OCI-LY7 (cell line): ENCODE measurements around the gene COX20. TPM values are rescaled to one million over a fixed set of nuclear protein-coding genes. Genes with fewer than 3 reads are reported as not detected.

Experiments
- BruUV-seq: library from RNA; stranded (reverse); fragments of 400-500 nt; replicated peaks from 2 replicates; lab custom pipeline; 2021; lab: Mats Ljungman, UMichigan
- CTCF ChIA-PET: fragments of 300-600 bp; sonication (Branson Sonifier 250); formaldehyde crosslinking; loops from one replicate; lab custom pipeline; 2022; ENCODE audit warnings: antibody characterized with exemption; ENCODE audit not compliant: unreplicated experiment; lab: Charles Lee
- POLR2A ChIA-PET: fragments of 300-600 bp; sonication (Branson Sonifier 250); formaldehyde crosslinking; loops from one replicate; lab custom pipeline; 2022; ENCODE audit warnings: antibody characterized with exemption; lab: Charles Lee
- DNase-seq: peaks from one replicate; pipeline ENCODE4 v3.0.0-alpha.2; 2015; ENCODE audit warnings: low spot score
- H2AFZ ChIP-seq: fragments of 200-600 bp; sonication (generic), shearing (Covaris generic); 2 replicates; pipeline ENCODE4 v1.6.1; 2014; ENCODE audit warnings: mild to moderate bottlenecking, antibody characterized with exemption, low read length, moderate library complexity
- H3K27ac ChIP-seq: fragments of 200-600 bp; sonication (generic); 2 replicates; pipeline ENCODE4 v1.5.1; 2014; ENCODE audit warnings: mixed run types, low read depth, mild to moderate bottlenecking, moderate library complexity, low read length, inconsistent platforms; ENCODE audit not compliant: poor library complexity, severe bottlenecking
- H3K36me3 ChIP-seq: fragments of 200-600 bp; sonication (generic); 2 replicates; pipeline ENCODE4 v1.6.1; 2014; ENCODE audit warnings: mild to moderate bottlenecking, antibody characterized with exemption, low read length, moderate library complexity, mixed read lengths; ENCODE audit not compliant: insufficient read depth
- H3K4me1 ChIP-seq: fragments of 200-600 bp; sonication (generic); 2 replicates; pipeline ENCODE4 v1.5.1; 2014; ENCODE audit warnings: mild to moderate bottlenecking, low read length; ENCODE audit not compliant: insufficient read depth, poor library complexity, severe bottlenecking
- H3K4me2 ChIP-seq: fragments of 200-600 bp; sonication (generic); 2 replicates; pipeline ENCODE4 v1.6.1; 2014; ENCODE audit warnings: mild to moderate bottlenecking, low read length
- H3K4me3 ChIP-seq: fragments of 200-600 bp; sonication (generic); 2 replicates; pipeline ENCODE4 v1.5.1; 2014; ENCODE audit warnings: mild to moderate bottlenecking, low read depth, low read length; ENCODE audit not compliant: poor library complexity, severe bottlenecking
- H3K79me2 ChIP-seq: fragments of 200-600 bp; sonication (generic); 2 replicates; pipeline ENCODE4 v1.6.1; 2016; ENCODE audit warnings: low read depth, mild to moderate bottlenecking, low read length, moderate library complexity, mixed read lengths; ENCODE audit not compliant: insufficient read depth
- H3K9me2 ChIP-seq: fragments of 200-600 bp; sonication (generic); 2 replicates; pipeline ENCODE4 v1.6.1; 2016; ENCODE audit warnings: mild to moderate bottlenecking, low read length, mixed read lengths; ENCODE audit not compliant: insufficient read depth
- H3K9me3 ChIP-seq: fragments of 200-600 bp; sonication (generic); 2 replicates; pipeline ENCODE4 v1.6.1; 2014; ENCODE audit warnings: mild to moderate bottlenecking, mixed run types, low read length, mixed read lengths
- H4K20me1 ChIP-seq: fragments of 200-600 bp; sonication (generic); 2 replicates; pipeline ENCODE4 v1.6.1; 2014; ENCODE audit warnings: mild to moderate bottlenecking, antibody characterized with exemption, low read length, moderate library complexity, mixed read lengths; ENCODE audit not compliant: insufficient read depth
- EZH2phosphoT487 ChIP-seq: fragments of 200-600 bp; sonication (generic); IDR thresholded peaks from 2 replicates; pipeline ENCODE4 v1.6.1; 2018; ENCODE audit warnings: low read depth, borderline replicate concordance, mild to moderate bottlenecking, mixed run types, antibody characterized with exemption, low read length, moderate library complexity, mixed read lengths
- intact Hi-C: fragments of 100-400 bp; cut with micrococcal nuclease; formaldehyde crosslinking; loops from one replicate; pipeline ENCODE4 v1.10.0; 2022; ENCODE audit not compliant: unreplicated experiment
- total RNA-seq, 2 experiments: library from RNA; depleted of rRNA in 1 of 2; stranded (reverse); fragments of >200 nt in 1 of 2; shearing (Covaris generic) in 1 of 2; gene quantifications; 2 replicates each; pipeline ENCODE4 v1.2.3, GENCODE V29; 2014 to 2022
- TF ChIP-seq, protein P1 (sequence below): fragments of 200-600 bp; sonication (generic); conservative IDR thresholded peaks from 2 replicates; pipeline ENCODE4 v1.5.1; 2014; ENCODE audit warnings: mild to moderate bottlenecking, antibody characterized with exemption, low read length, moderate library complexity, mixed read lengths

COX20 gene
- total RNA-seq, 2 experiments from 2014 or later: 12.7 to 26.3 TPM

GRCh38 chr1:244801246-244801645, 34.2 kb upstream of the COX20 start:
- ChIA-PET CTCF (interaction anchor here (0.5 to 2.1 kb wide), 8 partner anchors 33 to 294 kb away, joined by 3 to 19 read pairs (median 3); no protein-coding TSS in a partner anchor), POLR2A (interaction anchor here (0.5 to 2.2 kb wide), 21 partner anchors 11 to 518 kb away, joined by 3 to 17 read pairs (median 3); no protein-coding TSS in a partner anchor)
- H3K4me1 ChIP-seq: peaks cover 10% of the 10 kb centered on the region
- H3K4me3 ChIP-seq: peak overlapping the region; percentile 44
- H3K9me3 ChIP-seq: no peaks in the 10 kb centered on the region
- H3K27ac ChIP-seq: no peak overlapping the region
- peak; percentile 90 for DNase-seq
- H4K20me1 ChIP-seq: no peaks in the 10 kb centered on the region
- H3K4me2 ChIP-seq: peak overlapping the region; percentile 76
- no TSS peak for BruUV-seq
- no peaks in the 10 kb centered on the region for H3K9me2 ChIP-seq
- intact Hi-C loops: loop anchor here (1.0 kb wide), 2 partner anchors 34 to 241 kb away; partner anchors contain the start of gene COX20
- no peaks in the 10 kb centered on the region for H3K79me2 ChIP-seq
- TF ChIP-seq, protein P1, sequence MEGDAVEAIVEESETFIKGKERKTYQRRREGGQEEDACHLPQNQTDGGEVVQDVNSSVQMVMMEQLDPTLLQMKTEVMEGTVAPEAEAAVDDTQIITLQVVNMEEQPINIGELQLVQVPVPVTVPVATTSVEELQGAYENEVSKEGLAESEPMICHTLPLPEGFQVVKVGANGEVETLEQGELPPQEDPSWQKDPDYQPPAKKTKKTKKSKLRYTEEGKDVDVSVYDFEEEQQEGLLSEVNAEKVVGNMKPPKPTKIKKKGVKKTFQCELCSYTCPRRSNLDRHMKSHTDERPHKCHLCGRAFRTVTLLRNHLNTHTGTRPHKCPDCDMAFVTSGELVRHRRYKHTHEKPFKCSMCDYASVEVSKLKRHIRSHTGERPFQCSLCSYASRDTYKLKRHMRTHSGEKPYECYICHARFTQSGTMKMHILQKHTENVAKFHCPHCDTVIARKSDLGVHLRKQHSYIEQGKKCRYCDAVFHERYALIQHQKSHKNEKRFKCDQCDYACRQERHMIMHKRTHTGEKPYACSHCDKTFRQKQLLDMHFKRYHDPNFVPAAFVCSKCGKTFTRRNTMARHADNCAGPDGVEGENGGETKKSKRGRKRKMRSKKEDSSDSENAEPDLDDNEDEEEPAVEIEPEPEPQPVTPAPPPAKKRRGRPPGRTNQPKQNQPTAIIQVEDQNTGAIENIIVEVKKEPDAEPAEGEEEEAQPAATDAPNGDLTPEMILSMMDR: peak; percentile 95
- no peak for TF ChIP-seq EZH2phosphoT487
- H3K36me3 ChIP-seq: no peaks in the 10 kb centered on the region
- peak overlapping the region; percentile 37; the same call in 1 of the 2 replicates for H2AFZ ChIP-seq

DNA sequence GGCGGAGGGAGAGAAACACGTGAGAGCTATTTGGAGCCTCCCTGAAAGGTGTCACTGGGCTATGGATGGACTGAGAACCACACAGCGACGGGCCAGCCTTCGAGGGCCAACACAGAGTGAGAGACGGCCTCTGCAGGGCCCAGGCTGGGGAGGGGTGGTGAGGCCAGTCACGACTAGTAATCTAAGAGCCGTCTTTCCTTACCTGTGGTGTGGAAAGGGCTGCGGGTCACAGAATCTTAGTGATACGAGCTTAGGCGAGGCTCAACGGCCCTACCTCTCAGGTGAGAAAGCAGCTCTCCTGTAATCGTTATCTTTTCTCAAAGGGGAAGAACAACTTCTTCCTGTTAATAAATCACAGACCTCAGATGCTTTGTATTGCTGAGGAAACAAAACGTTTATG, 33.4 kb upstream of the COX20 start:
- DNase-seq: no peak
- intact Hi-C loops: no loop called here
- Histone ChIP-seq H3K79me2 (no peaks in the 10 kb centered on the region), H3K27ac (no peak overlapping the region), H3K36me3 (no peaks in the 10 kb centered on the region), H3K9me2 (no peaks in the 10 kb centered on the region), H3K4me3 (no peak overlapping the region), H3K4me2 (no peak overlapping the region), H3K4me1 (peaks cover 10% of the 10 kb centered on the region), H3K9me3 (no peaks in the 10 kb centered on the region), H4K20me1 (no peaks in the 10 kb centered on the region), H2AFZ (0 out of 2 replicates have a peak overlapping the region, but pooled peaks have one; percentile 37)
- CTCF ChIA-PET: interaction anchor here (1.0 to 2.1 kb wide), 4 partner anchors 32 to 242 kb away, joined by 3 to 19 read pairs (median 8); no protein-coding TSS in a partner anchor
- TF ChIP-seq EZH2phosphoT487: no peak
- TF ChIP-seq, protein P1: no peak
- POLR2A ChIA-PET: interaction anchor here (0.7 to 2.2 kb wide), 9 partner anchors 12 to 244 kb away, joined by 3 to 17 read pairs (median 5); no protein-coding TSS in a partner anchor
- no TSS peak for BruUV-seq
